Measurements from ENCODE around the gene NEGR1. TPM values are rescaled to one million over a fixed set of nuclear protein-coding genes. Genes with fewer than 3 reads are reported as not detected.

NEGR1 gene
- total RNA-seq, 1 donor from 2014 or later = 0.26 TPM

- no peak for TF ChIP-seq CTCF (IDR thresholded peaks at IDR 0.05; ENCODE audit: insufficient read depth, low read length, severe bottlenecking)
- Histone ChIP-seq H3K27me3 (ENCODE audit: control insufficient read depth, insufficient read depth, low read length) (no peaks in the 10 kb centered on the region), H3K4me3 (ENCODE audit: low read depth, low read length) (no peak overlapping the region), H3K36me3 (ENCODE audit: control insufficient read depth, insufficient read depth, low read length) (no peaks in the 10 kb centered on the region)
- DNase-seq (ENCODE audit: low read depth) (no peak), FAIRE-seq (no peak)
These were observed 494.6 kb downstream of the NEGR1 start for GRCh38 chr1:71787699-71788098.

GRCh38 chr1:71786218-71786617 lies 496.1 kb downstream of the NEGR1 start:
- no peak overlapping the region for H3K4me3 ChIP-seq (ENCODE audit: low read depth, low read length)
- TF ChIP-seq CTCF (IDR thresholded peaks at IDR 0.05; ENCODE audit: insufficient read depth, low read length, severe bottlenecking) = no peak
- H3K27me3 ChIP-seq (ENCODE audit: control insufficient read depth, insufficient read depth, low read length) = no peaks in the 10 kb centered on the region
- H3K36me3 ChIP-seq (ENCODE audit: control insufficient read depth, insufficient read depth, low read length) = no peaks in the 10 kb centered on the region
- FAIRE-seq (no peak), DNase-seq (ENCODE audit: low read depth) (no peak)

- Histone ChIP-seq H3K27me3 (ENCODE audit: control insufficient read depth, insufficient read depth, low read length) (no peaks in the 10 kb centered on the region), H3K36me3 (ENCODE audit: control insufficient read depth, insufficient read depth, low read length) (no peaks in the 10 kb centered on the region), H3K4me3 (ENCODE audit: low read depth, low read length) (no peak overlapping the region)
- DNase-seq (ENCODE audit: low read depth) (no peak), FAIRE-seq (no peak)
- no peak for TF ChIP-seq CTCF (IDR thresholded peaks at IDR 0.05; ENCODE audit: insufficient read depth, low read length, severe bottlenecking)
These were observed 496.9 kb downstream of the NEGR1 start for GRCh38 chr1:71785450-71785849.

GRCh38 chr1:71785000-71785399 lies 497.3 kb downstream of the NEGR1 start:
- no peak for TF ChIP-seq CTCF (IDR thresholded peaks at IDR 0.05; ENCODE audit: insufficient read depth, low read length, severe bottlenecking)
- FAIRE-seq (no peak), DNase-seq (ENCODE audit: low read depth) (no peak)
- Histone ChIP-seq H3K36me3 (ENCODE audit: control insufficient read depth, insufficient read depth, low read length) (no peaks in the 10 kb centered on the region), H3K27me3 (ENCODE audit: control insufficient read depth, insufficient read depth, low read length) (no peaks in the 10 kb centered on the region), H3K4me3 (ENCODE audit: low read depth, low read length) (no peak overlapping the region)

- no peak for FAIRE-seq
These were observed 498.1 kb downstream of the NEGR1 start for GRCh38 chr1:71784241-71784640.

More at GRCh38 chr1:71784241-71784640, 498.1 kb downstream of the NEGR1 start:
- Histone ChIP-seq H3K27me3 (ENCODE audit: control insufficient read depth, insufficient read depth, low read length) (no peaks in the 10 kb centered on the region), H3K4me3 (ENCODE audit: low read depth, low read length) (no peak overlapping the region), H3K36me3 (ENCODE audit: control insufficient read depth, insufficient read depth, low read length) (no peaks in the 10 kb centered on the region)
- DNase-seq (ENCODE audit: low read depth) = no peak
- TF ChIP-seq CTCF (IDR thresholded peaks at IDR 0.05; ENCODE audit: insufficient read depth, low read length, severe bottlenecking) = no peak
